CD8-positive, alpha-beta memory T cell (primary cell): ENCODE results near the gene PACSIN2. TPM values are rescaled to one million over a fixed set of nuclear protein-coding genes. Genes with fewer than 3 reads are reported as not detected.
A peak's percentile ranks its signal among the peaks of the same experiment; 100 is the strongest.

Experiments
- CTCF ChIA-PET: fragments of 350-600 bp; sonication (Branson Sonifier 250); formaldehyde crosslinking; loops from one replicate; lab custom pipeline; 2021; ENCODE audit warnings: antibody characterized with exemption; lab: Charles Lee
- POLR2A ChIA-PET: fragments of 350-600 bp; sonication (Branson Sonifier 250); formaldehyde crosslinking; loops from one replicate; lab custom pipeline; 2021; ENCODE audit warnings: antibody characterized with exemption; lab: Charles Lee
- DNase-seq, 5 donors: peaks; one replicate each; pipeline versions ENCODE4 v3.0.0 to v3.0.0-alpha.2; 2020 to 2022; ENCODE audit warnings: mixed read lengths in 1 of 5
- H3K27ac ChIP-seq: one replicate; pipeline ENCODE4 v1.7.0; 2013; ENCODE audit warnings: low read depth, mild to moderate bottlenecking, low read length, moderate library complexity
- H3K27me3 ChIP-seq: 2 replicates; pipeline ENCODE4 v1.7.0; 2013; ENCODE audit warnings: low read length, mild to moderate bottlenecking; ENCODE audit not compliant: insufficient read depth, poor library complexity, severe bottlenecking
- H3K36me3 ChIP-seq: 2 replicates; pipeline ENCODE4 v1.7.0; 2013; ENCODE audit warnings: mild to moderate bottlenecking, low read length, moderate library complexity; ENCODE audit not compliant: insufficient read depth
- H3K4me1 ChIP-seq: 2 replicates; pipeline ENCODE4 v1.7.0; 2013; ENCODE audit warnings: mild to moderate bottlenecking, low read length, moderate library complexity; ENCODE audit not compliant: insufficient read depth
- H3K4me3 ChIP-seq: 2 replicates; pipeline ENCODE4 v1.7.0; 2013; ENCODE audit warnings: mild to moderate bottlenecking, low read length
- H3K9me3 ChIP-seq: 2 replicates; pipeline ENCODE4 v1.7.0; 2013; ENCODE audit warnings: mild to moderate bottlenecking, low read length
- H3K27ac Mint-ChIP-seq, 8 donors: one replicate each; pipeline ENCODE4 v1.8.0; 2020 to 2021; ENCODE audit warnings: mixed read lengths in 8 of 8, mild to moderate bottlenecking in 6 of 8, inconsistent platforms in 3 of 8, moderate library complexity in 3 of 8
- H3K27me3 Mint-ChIP-seq, 2 donors: one replicate each; pipeline ENCODE4 v1.8.0; 2020 to 2021; ENCODE audit warnings: mixed read lengths in 2 of 2, mild to moderate bottlenecking in 1 of 2, moderate library complexity in 1 of 2
- H3K36me3 Mint-ChIP-seq, 3 donors: one replicate each; pipeline ENCODE4 v1.8.0; 2020 to 2021; ENCODE audit warnings: mixed read lengths in 3 of 3, inconsistent platforms in 1 of 3, mild to moderate bottlenecking in 1 of 3
- H3K4me1 Mint-ChIP-seq, 3 donors: one replicate each; pipeline ENCODE4 v1.8.0; 2020 to 2021; ENCODE audit warnings: mixed read lengths in 3 of 3, inconsistent platforms in 1 of 3, mild to moderate bottlenecking in 1 of 3
- H3K4me3 Mint-ChIP-seq, 7 donors: one replicate each; pipeline ENCODE4 v1.8.0; 2020 to 2021; ENCODE audit warnings: mixed read lengths in 7 of 7, mild to moderate bottlenecking in 6 of 7, moderate library complexity in 4 of 7, inconsistent platforms in 2 of 7
- H3K9me3 Mint-ChIP-seq, 5 donors: one replicate each; pipeline ENCODE4 v1.8.0; 2020 to 2022; ENCODE audit warnings: mixed read lengths in 5 of 5, mild to moderate bottlenecking in 3 of 5, moderate library complexity in 2 of 5, inconsistent platforms in 1 of 5
- polyA plus RNA-seq: library from polyadenylated mRNA; unstranded; fragments of 300-500 nt; fragmentation: Illumina TruSeq; gene quantifications from one replicate; pipeline ENCODE4 v1.2.3, GENCODE V29; 2021
- total RNA-seq, 2 experiments: library from RNA; stranded (reverse); gene quantifications; one replicate each; pipeline ENCODE4 v1.2.3, GENCODE V29; 2021

Gene PACSIN2
- total and polyA plus RNA-seq, 3 experiments from 2014 or later, result 26.3 to 36.5 (median 30.2) TPM

GRCh38 chr22:42876041-42876440 lies 138.9 kb downstream of the PACSIN2 start:
- Histone ChIP-seq H3K9me3 (no peaks in the 10 kb centered on the region), H3K4me3 (no peak overlapping the region), H3K27ac (no peak overlapping the region), H3K36me3 (peaks cover 6% of the 10 kb centered on the region), H3K4me1 (no peaks in the 10 kb centered on the region), H3K27me3 (no peaks in the 10 kb centered on the region)
- Mint-ChIP-seq H3K36me3 (peaks cover 0 to 89% (median 5%) of the 10 kb centered on the region in 3 donors), H3K27ac (no peak overlapping the region), H3K9me3 (no peaks in the 10 kb centered on the region), H3K4me1 (no peaks in the 10 kb centered on the region), H3K4me3 (no peak overlapping the region), H3K27me3 (no peaks in the 10 kb centered on the region)
- ChIA-PET POLR2A (no interaction called here), CTCF (no interaction called here)
- DNase-seq, result no peak

GRCh38 chr22:42874010-42874409 lies 140.9 kb downstream of the PACSIN2 start:
- peaks cover 0 to 88% (median 6%) of the 10 kb centered on the region in 3 donors for H3K36me3 Mint-ChIP-seq
- no peaks in the 10 kb centered on the region for H3K4me1 Mint-ChIP-seq
- no peaks in the 10 kb centered on the region for H3K27me3 Mint-ChIP-seq
- ChIA-PET POLR2A (no interaction called here), CTCF (no interaction called here)
- Histone ChIP-seq H3K27ac (no peak overlapping the region), H3K27me3 (no peaks in the 10 kb centered on the region), H3K4me1 (no peaks in the 10 kb centered on the region), H3K36me3 (peaks cover 6% of the 10 kb centered on the region), H3K4me3 (no peak overlapping the region), H3K9me3 (no peaks in the 10 kb centered on the region)
- H3K4me3 Mint-ChIP-seq, result no peak overlapping the region
- H3K27ac Mint-ChIP-seq, result peak overlapping the region in 1 of 8 donors; percentile 5
- no peaks in the 10 kb centered on the region for H3K9me3 Mint-ChIP-seq
- no peak for DNase-seq

GRCh38 chr22:42873356-42873755 lies 141.6 kb downstream of the PACSIN2 start:
- no peaks in the 10 kb centered on the region for H3K9me3 ChIP-seq
- no peaks in the 10 kb centered on the region for H3K4me1 ChIP-seq
- H3K27ac Mint-ChIP-seq, result peak overlapping the region in 2 of 8 donors; percentile 37 to 62
- H3K27me3 ChIP-seq, result no peaks in the 10 kb centered on the region
- no peaks in the 10 kb centered on the region for H3K27me3 Mint-ChIP-seq
- H3K4me3 Mint-ChIP-seq, result no peak overlapping the region
- H3K36me3 ChIP-seq, result peaks cover 3% of the 10 kb centered on the region
- no peaks in the 10 kb centered on the region for H3K9me3 Mint-ChIP-seq
- H3K36me3 Mint-ChIP-seq, result peaks cover 0 to 82% (median 6%) of the 10 kb centered on the region in 3 donors
- CTCF ChIA-PET, result no interaction called here
- H3K27ac ChIP-seq, result no peak overlapping the region
- no peaks in the 10 kb centered on the region for H3K4me1 Mint-ChIP-seq
- POLR2A ChIA-PET, result no interaction called here
- no peak overlapping the region for H3K4me3 ChIP-seq
- no peak for DNase-seq

GRCh38 chr22:42872821-42873220 lies 142.1 kb downstream of the PACSIN2 start:
- Mint-ChIP-seq H3K27me3 (no peaks in the 10 kb centered on the region), H3K4me1 (peaks cover 0 to 1% (median under 1%) of the 10 kb centered on the region in 3 donors), H3K27ac (peak overlapping the region in 4 of 8 donors; percentile 5 to 68 (median 42)), H3K4me3 (no peak overlapping the region), H3K9me3 (no peaks in the 10 kb centered on the region), H3K36me3 (peaks cover 0 to 76% (median 6%) of the 10 kb centered on the region in 3 donors)
- H3K9me3 ChIP-seq, result no peaks in the 10 kb centered on the region
- CTCF ChIA-PET, result no interaction called here
- POLR2A ChIA-PET, result no interaction called here
- no peaks in the 10 kb centered on the region for H3K27me3 ChIP-seq
- no peaks in the 10 kb centered on the region for H3K36me3 ChIP-seq
- no peaks in the 10 kb centered on the region for H3K4me1 ChIP-seq
- DNase-seq, result no peak
- H3K27ac ChIP-seq, result no peak overlapping the region
- no peak overlapping the region for H3K4me3 ChIP-seq

- POLR2A ChIA-PET, result no interaction called here
- CTCF ChIA-PET, result no interaction called here
- Histone ChIP-seq H3K4me3 (no peak overlapping the region), H3K4me1 (no peaks in the 10 kb centered on the region), H3K27ac (no peak overlapping the region), H3K9me3 (no peaks in the 10 kb centered on the region), H3K36me3 (no peaks in the 10 kb centered on the region), H3K27me3 (no peaks in the 10 kb centered on the region)
- Mint-ChIP-seq H3K4me3 (no peak overlapping the region), H3K4me1 (peaks cover 0 to 4% (median 2%) of the 10 kb centered on the region in 3 donors), H3K9me3 (no peaks in the 10 kb centered on the region), H3K36me3 (peaks cover 0 to 64% (median 6%) of the 10 kb centered on the region in 3 donors), H3K27me3 (peaks cover 0 to 1% of the 10 kb centered on the region in 2 donors), H3K27ac (peak overlapping the region in 3 of 8 donors; percentile 14 to 71 (median 17))
- no peak for DNase-seq
Measured at GRCh38 chr22:42871146-42872050, 143.6 kb downstream of the PACSIN2 start.

GRCh38 chr22:42869888-42870480 lies 145.0 kb downstream of the PACSIN2 start:
- POLR2A ChIA-PET, result no interaction called here
- Mint-ChIP-seq H3K27me3 (peaks cover 0 to 1% of the 10 kb centered on the region in 2 donors), H3K4me1 (peaks cover 0 to 4% (median 2%) of the 10 kb centered on the region in 3 donors)

GRCh38 chr22:42869463-42869862 lies 145.5 kb downstream of the PACSIN2 start:
- Histone ChIP-seq H3K36me3 (no peaks in the 10 kb centered on the region), H3K4me3 (no peak overlapping the region), H3K27ac (no peak overlapping the region), H3K9me3 (no peaks in the 10 kb centered on the region), H3K4me1 (no peaks in the 10 kb centered on the region), H3K27me3 (no peaks in the 10 kb centered on the region)
- H3K9me3 Mint-ChIP-seq, result no peaks in the 10 kb centered on the region
- H3K27ac Mint-ChIP-seq, result no peak overlapping the region
- H3K4me3 Mint-ChIP-seq, result no peak overlapping the region
- no peak for DNase-seq
- ChIA-PET POLR2A (no interaction called here), CTCF (interaction anchor here (2.4 kb wide), 1 partner anchor 25 kb away, joined by 7 read pairs; no protein-coding TSS in a partner anchor)
- H3K36me3 Mint-ChIP-seq, result peaks cover 0 to 48% (median 4%) of the 10 kb centered on the region in 3 donors
- peaks cover 0 to 1% of the 10 kb centered on the region in 2 donors for H3K27me3 Mint-ChIP-seq
- H3K4me1 Mint-ChIP-seq, result peaks cover 0 to 4% (median 2%) of the 10 kb centered on the region in 3 donors

More at GRCh38 chr22:42869888-42870480, 145.0 kb downstream of the PACSIN2 start:
- CTCF ChIA-PET, result no interaction called here
- Histone ChIP-seq H3K27ac (no peak overlapping the region), H3K27me3 (no peaks in the 10 kb centered on the region), H3K36me3 (no peaks in the 10 kb centered on the region), H3K4me1 (no peaks in the 10 kb centered on the region), H3K9me3 (no peaks in the 10 kb centered on the region), H3K4me3 (no peak overlapping the region)
- no peak overlapping the region for H3K4me3 Mint-ChIP-seq
- H3K27ac Mint-ChIP-seq, result peak overlapping the region in 1 of 8 donors; percentile 66
- H3K36me3 Mint-ChIP-seq, result peaks cover 0 to 50% (median 4%) of the 10 kb centered on the region in 3 donors
- no peak for DNase-seq
- no peaks in the 10 kb centered on the region for H3K9me3 Mint-ChIP-seq
